MCF 10A (cell line): ENCODE data around the gene CDK18. TPM values are rescaled to one million over a fixed set of nuclear protein-coding genes. Genes with fewer than 3 reads are reported as not detected.

ENCODE experiments used
- BruUV-seq: library from RNA; stranded (reverse); fragments of 400-500 nt; replicated peaks from 2 replicates; lab custom pipeline; 2021; lab: Mats Ljungman, UMichigan
- CTCF ChIA-PET: fragments of 300-600 bp; sonication (Branson Sonifier 250); formaldehyde crosslinking; extraction: SDS; loops from one replicate; lab custom pipeline; 2021; ENCODE audit warnings: antibody characterized with exemption, inconsistent platforms; lab: Yijun Ruan, JAX
- POLR2A ChIA-PET: fragments of 300-600, 350-650 bp; sonication (Branson Sonifier 250); formaldehyde crosslinking; extraction: SDS; loops from one replicate; lab custom pipeline; 2020; ENCODE audit warnings: antibody characterized with exemption, inconsistent platforms; lab: Yijun Ruan, JAX
- DNase-seq: peaks from one replicate; pipeline ENCODE4 v3.0.0-alpha.2; 2018; ENCODE audit not compliant: unreplicated experiment
- H3K27ac Mint-ChIP-seq: one replicate; pipeline ENCODE4 v1.8.0; 2022; ENCODE audit warnings: mild to moderate bottlenecking, low read depth, mixed read lengths; ENCODE audit not compliant: unreplicated experiment
- H3K27me3 Mint-ChIP-seq: one replicate; pipeline ENCODE4 v1.8.0; 2022; ENCODE audit warnings: mixed read lengths; ENCODE audit not compliant: insufficient read depth, unreplicated experiment
- H3K36me3 Mint-ChIP-seq: one replicate; pipeline ENCODE4 v1.8.0; 2022; ENCODE audit warnings: mild to moderate bottlenecking, moderate library complexity, mixed read lengths; ENCODE audit not compliant: insufficient read depth, unreplicated experiment
- H3K4me1 Mint-ChIP-seq: one replicate; pipeline ENCODE4 v1.8.0; 2022; ENCODE audit warnings: mixed read lengths; ENCODE audit not compliant: insufficient read depth, unreplicated experiment
- H3K4me3 Mint-ChIP-seq: one replicate; pipeline ENCODE4 v1.8.0; 2022; ENCODE audit warnings: mild to moderate bottlenecking, moderate library complexity, mixed read lengths; ENCODE audit not compliant: unreplicated experiment
- H3K9me3 Mint-ChIP-seq: one replicate; pipeline ENCODE4 v1.8.0; 2022; ENCODE audit warnings: mixed read lengths; ENCODE audit not compliant: unreplicated experiment
- intact Hi-C: fragments of 100-400 bp; cut with micrococcal nuclease; formaldehyde crosslinking; loops from 2 replicates; pipeline ENCODE4 v1.14.1; 2022
- total RNA-seq: library from RNA; stranded (reverse); gene quantifications from 2 replicates; pipeline ENCODE4 v1.2.3, GENCODE V29; 2022
- TF ChIP-seq, protein P1 (sequence below): fragments of 200-600 bp; IDR thresholded peaks from one replicate; pipeline ENCODE4 v1.8.0; 2022; ENCODE audit warnings: antibody characterized with exemption, mild to moderate bottlenecking; ENCODE audit not compliant: unreplicated experiment

Gene CDK18
- total RNA-seq, 1 experiment from 2014 or later = 6.8 TPM

DNA sequence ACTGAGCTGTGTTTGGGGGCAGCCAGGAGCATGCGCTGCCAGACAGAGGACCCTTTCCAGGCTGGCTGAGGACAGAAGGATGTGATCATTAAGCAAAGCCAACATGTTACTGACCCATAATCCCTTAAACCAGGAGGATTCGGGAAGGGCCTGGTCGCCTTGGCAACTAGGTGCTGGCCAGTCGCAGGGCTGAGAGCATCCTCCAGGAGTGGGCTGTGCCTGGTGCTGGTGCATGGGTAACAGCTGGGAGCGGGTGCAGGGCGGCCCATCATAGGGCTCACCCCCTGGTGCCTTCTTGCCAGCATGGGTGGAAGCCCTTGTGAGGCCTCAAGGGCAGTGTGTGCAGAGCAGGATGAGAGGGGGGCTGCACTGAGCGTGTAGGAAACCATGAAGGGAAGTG is 17.2 kb downstream of the CDK18 start:
- peaks cover 10% of the 10 kb centered on the region for H3K36me3 Mint-ChIP-seq
- H3K27me3 Mint-ChIP-seq = no peaks in the 10 kb centered on the region
- ChIA-PET POLR2A (interaction anchor here (1.2 to 6.4 kb wide), 4 partner anchors 29 to 125 kb away, joined by 4 to 70 read pairs (median 10); no protein-coding TSS in a partner anchor), CTCF (interaction anchor here (0.7 to 30.3 kb wide), 13 partner anchors 10 to 249 kb away, joined by 3 to 1608 read pairs (median 44); partner anchors contain the start of genes CDK18 and KLHDC8A)
- H3K9me3 Mint-ChIP-seq = no peaks in the 10 kb centered on the region
- no peak overlapping the region for H3K27ac Mint-ChIP-seq
- TF ChIP-seq, protein P1, sequence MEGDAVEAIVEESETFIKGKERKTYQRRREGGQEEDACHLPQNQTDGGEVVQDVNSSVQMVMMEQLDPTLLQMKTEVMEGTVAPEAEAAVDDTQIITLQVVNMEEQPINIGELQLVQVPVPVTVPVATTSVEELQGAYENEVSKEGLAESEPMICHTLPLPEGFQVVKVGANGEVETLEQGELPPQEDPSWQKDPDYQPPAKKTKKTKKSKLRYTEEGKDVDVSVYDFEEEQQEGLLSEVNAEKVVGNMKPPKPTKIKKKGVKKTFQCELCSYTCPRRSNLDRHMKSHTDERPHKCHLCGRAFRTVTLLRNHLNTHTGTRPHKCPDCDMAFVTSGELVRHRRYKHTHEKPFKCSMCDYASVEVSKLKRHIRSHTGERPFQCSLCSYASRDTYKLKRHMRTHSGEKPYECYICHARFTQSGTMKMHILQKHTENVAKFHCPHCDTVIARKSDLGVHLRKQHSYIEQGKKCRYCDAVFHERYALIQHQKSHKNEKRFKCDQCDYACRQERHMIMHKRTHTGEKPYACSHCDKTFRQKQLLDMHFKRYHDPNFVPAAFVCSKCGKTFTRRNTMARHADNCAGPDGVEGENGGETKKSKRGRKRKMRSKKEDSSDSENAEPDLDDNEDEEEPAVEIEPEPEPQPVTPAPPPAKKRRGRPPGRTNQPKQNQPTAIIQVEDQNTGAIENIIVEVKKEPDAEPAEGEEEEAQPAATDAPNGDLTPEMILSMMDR = no peak
- BruUV-seq = no TSS peak
- no peaks in the 10 kb centered on the region for H3K4me1 Mint-ChIP-seq
- no peak for DNase-seq
- intact Hi-C loops = no loop called here
- H3K4me3 Mint-ChIP-seq = no peak overlapping the region

DNA sequence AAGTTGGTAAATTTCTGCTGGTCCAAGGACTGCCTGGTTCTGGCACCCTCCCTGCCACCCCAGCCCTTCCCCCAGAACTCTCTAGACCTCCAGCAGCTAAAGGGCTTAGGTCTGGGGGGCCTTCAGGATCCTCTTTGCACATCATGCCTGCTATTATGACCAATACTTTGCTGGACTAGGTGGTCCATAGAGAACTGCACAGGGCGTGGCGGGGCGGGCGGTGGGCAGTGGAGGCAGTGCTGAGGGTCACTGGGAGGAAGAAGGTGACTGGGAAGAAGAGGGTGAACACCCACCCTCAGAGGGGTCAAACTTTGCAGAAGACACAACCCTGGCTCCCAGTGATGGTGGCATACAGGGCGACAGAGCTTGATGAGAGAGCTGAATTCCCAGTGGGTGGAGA is 18.2 kb downstream of the CDK18 start:
- Mint-ChIP-seq H3K4me3 (no peak overlapping the region), H3K9me3 (no peaks in the 10 kb centered on the region), H3K27me3 (no peaks in the 10 kb centered on the region), H3K36me3 (peaks cover 6% of the 10 kb centered on the region), H3K27ac (no peak overlapping the region), H3K4me1 (no peaks in the 10 kb centered on the region)
- no peak for DNase-seq
- CTCF ChIA-PET = interaction anchor here (0.6 to 30.3 kb wide), 25 partner anchors 8 to 250 kb away, joined by 3 to 1608 read pairs (median 25); partner anchors contain the start of genes CDK18 and KLHDC8A
- TF ChIP-seq, protein P1 = no peak
- intact Hi-C loops = no loop called here
- POLR2A ChIA-PET = interaction anchor here (1.0 to 6.4 kb wide), 7 partner anchors 11 to 251 kb away, joined by 3 to 70 read pairs (median 5); partner anchors contain the start of gene CDK18
- BruUV-seq = no TSS peak

DNA sequence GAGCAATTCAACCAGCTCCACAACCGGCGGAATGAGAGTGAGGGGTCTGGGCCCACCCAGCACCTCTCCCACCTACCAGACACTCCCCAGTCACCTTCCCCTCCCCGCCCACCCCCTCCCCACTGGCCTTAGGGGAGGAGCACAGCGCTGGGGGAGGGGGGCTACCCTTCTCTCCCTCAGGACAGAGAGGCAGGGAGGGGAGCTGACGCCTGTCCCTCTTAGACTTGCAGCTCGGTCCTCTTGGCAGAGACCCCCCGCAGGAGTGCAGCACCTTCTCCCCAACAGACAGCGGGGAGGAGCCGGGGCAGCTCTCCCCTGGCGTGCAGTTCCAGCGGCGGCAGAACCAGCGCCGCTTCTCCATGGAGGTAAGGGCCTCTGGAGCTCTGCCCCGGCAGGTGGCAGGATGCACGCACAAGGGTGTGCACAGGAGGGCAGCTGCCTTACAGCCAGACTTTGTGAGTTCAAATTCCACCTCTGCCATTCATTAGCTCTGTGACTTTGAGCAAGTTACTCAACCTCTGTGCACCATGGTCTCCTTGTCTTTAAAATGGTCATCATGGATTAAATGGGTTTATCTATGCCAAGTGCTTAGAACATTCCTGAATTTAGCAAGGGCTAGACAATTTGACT is 18.9 kb downstream of the CDK18 start:
- ChIA-PET POLR2A (interaction anchor here (0.6 to 6.4 kb wide), 14 partner anchors 8 to 252 kb away, joined by 3 to 70 read pairs (median 5); partner anchors contain the start of genes CDK18 and ELK4), CTCF (interaction anchor here (0.6 to 30.3 kb wide), 63 partner anchors 7 to 964 kb away, joined by 3 to 1608 read pairs (median 9); partner anchors contain the start of genes CDK18, KLHDC8A, RBBP5 and SLC45A3)
- intact Hi-C loops = no loop called here
- BruUV-seq = no TSS peak
- Mint-ChIP-seq H3K36me3 (no peaks in the 10 kb centered on the region), H3K9me3 (no peaks in the 10 kb centered on the region), H3K27me3 (no peaks in the 10 kb centered on the region), H3K27ac (no peak overlapping the region), H3K4me3 (no peak overlapping the region), H3K4me1 (no peaks in the 10 kb centered on the region)
- TF ChIP-seq, protein P1 = no peak
- DNase-seq = no peak
